GM18517 (cell line): ENCODE measurements around the gene NPHP4.
"Not testable (repeated sequence)": the region's sequence is repeated elsewhere in the genome, so short reads cannot be mapped to it uniquely, and the experiment has no call there.

Experiments
- ATAC-seq: cut with Tn5 transposase; IDR thresholded peaks from one replicate; pipeline ENCODE4 v1.9.1; 2021; ENCODE audit warnings: mild to moderate bottlenecking, moderate library complexity; ENCODE audit not compliant: unreplicated experiment

The NPHP4 gene

DNA sequence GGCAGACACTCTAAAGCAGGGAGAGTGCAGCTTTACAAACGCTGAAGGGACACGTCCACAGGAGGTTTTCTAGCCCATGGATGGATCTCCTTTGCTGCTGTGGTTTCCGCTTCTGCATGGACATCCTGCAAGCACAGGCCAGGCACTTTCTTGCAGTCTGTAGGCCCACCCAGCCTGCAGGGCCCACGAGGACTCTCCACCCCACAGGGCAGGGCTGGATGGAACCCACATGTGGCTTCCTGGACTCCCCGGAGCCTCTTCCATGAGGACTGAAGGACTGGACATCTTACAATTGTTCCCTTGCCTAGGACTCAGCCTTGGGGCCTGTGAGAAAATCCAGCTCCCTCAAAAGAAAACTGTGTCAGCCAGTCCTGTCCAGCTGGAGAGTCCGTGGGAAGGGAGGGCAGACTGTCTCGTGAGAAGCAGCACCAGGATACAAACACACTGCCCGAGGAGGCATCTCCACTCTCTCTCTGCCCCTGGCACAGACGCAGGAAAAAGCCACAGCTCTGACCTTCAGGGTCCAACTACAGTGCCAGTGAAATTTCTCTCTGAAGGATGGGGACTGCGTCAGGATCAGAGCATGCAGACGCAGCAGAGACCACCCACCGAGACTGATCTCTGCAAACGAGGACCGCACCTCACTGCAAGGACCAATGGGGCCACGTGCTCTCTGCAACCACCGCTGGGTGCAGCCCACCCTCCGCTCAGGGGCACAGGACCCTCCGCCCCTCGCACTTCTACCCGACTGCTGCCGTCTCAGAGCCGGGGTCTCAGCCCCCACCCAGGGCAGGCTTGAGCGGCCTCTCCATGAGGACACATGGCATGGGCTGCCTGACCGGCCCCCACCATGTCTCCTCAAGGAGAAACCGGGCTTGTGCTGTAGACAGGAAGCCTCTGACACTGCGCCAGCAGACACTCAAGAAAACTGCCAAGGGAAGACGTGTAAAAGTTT is 130.1 kb downstream of the NPHP4 start:
- ATAC-seq, result no peak

DNA sequence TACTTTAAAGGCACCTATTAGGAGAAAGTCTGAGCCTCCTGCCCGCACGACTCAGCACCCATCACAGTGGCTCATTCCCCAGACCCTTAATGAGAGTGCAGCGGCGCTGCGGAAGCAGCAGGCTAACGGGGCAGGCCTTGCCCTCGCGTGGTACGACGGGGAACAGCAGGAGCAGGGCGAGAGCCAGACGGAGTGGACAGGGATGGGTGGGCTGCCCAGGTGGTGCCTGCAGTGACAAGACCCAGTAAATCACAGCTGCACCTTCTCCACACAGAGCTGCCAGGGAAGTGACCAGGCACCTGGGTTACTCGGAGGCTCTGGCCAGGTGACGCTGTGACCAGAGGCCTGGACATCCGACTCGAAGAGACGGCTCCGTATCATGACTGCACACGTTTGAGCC is 131.9 kb downstream of the NPHP4 start:
- ATAC-seq, result no peak

DNA sequence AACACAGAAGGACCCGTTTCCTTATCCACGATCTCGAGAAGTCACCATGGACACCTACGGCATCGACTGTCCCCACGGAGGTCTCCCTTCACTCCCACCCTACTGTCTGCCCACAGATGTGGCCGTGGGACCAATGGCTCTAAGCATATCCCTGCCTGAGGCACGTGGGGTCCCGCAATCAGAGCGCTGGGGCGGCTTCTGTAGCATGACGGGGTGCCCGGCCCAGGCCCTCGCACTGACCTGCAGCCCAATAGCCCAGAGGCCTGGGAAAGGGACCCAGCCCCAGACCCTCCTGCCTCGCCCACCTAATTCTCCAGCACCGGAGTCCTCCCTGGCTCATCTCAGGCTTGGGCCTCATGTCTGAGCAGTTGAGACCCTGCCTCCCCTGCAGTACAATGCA is 132.5 kb downstream of the NPHP4 start:
- no peak for ATAC-seq

DNA sequence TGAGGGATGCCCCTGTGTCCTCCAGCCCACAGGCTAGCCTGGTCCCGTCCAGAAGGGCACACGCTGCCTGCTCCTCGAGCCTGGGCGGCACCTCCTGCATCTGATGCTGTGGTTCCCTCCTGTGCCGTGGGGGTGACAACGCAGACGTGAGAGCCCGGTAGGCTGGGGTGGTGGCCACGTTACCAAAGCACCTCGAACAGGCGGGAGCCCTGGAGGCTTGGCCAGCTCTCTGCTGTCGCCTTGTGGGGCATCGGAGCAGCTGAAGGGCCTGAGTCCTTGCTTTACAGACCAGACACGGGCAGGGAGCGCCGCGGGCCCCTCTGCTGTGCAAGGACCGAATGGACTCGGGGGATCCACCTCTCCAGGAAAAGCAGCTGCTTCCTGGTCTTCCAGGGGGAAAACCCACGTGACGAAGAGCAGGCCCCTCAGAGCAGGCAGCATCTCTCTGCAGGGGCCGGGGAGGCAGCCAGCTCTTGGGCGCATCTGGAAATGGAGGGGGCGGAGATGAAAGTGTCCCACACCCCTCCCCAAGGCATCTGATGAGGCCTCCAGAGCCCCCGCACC is 133.3 kb downstream of the NPHP4 start:
- ATAC-seq, result no peak

DNA sequence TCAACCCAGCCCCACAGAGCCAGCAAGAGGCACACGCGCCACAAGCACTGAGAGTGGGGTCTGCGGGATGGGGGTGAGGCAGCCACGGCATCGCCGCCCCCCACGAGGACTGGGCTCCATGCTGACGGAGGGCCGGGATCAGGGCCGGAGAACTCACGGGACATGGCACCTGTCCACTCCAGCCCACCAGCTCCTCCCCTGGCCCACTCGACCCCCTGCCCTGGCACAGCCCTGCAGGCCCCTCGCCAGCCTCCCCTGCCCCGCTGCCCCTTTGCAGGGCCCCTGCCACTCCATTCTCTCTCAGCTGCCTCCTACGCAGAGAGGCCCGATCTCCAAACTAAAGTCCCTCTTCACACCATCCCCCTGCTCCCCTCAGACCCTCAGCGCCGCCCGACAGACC is 134.0 kb downstream of the NPHP4 start:
- ATAC-seq, result no peak

DNA sequence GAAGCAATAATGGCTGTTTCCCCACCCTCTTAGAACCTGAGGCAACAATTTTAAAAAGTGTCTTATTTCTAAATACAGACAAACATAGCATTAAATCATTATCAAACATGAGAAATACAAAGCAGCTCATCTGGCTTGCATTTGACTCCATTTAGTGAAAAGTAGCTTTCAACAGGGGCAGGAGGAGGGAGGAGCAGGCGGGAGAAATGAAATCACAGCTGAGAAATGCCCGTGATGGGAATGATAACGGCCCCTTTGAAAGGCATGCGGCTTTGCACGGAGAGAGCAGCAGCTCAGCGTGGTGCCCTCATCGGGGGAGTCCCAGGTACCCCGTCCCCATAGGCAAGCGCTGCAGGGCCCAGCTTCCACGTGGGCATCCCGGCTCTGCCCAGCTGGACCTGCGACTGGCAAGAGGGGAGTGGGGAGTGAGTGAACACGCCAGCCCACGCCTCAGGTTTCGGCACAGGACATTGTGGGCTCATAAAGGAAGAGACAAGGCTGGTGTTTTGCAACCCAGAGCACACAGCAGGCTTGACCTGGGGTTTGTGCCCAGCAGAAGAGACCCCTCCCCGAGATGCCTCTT is 134.6 kb downstream of the NPHP4 start:
- no peak for ATAC-seq

DNA sequence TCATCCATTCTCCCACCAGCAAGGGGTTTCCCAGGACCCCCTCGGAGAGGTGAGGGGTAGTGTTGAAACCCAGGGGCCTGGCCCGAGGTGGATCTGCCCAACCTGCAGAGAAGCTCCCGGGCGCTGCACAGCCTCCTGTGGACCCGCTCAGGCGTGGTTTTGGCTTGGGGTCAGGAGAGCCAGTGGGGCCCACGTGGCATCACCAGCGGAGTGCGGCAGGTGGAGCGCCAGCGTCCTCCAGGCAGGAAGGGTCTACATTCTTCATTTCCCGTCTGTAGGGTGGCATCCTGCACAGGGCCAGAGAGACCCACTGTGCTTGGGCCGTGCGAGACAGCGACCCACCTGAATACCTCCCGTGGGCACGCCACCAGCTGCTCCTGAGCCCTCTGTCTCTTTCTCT is 135.2 kb downstream of the NPHP4 start:
- no peak for ATAC-seq

DNA sequence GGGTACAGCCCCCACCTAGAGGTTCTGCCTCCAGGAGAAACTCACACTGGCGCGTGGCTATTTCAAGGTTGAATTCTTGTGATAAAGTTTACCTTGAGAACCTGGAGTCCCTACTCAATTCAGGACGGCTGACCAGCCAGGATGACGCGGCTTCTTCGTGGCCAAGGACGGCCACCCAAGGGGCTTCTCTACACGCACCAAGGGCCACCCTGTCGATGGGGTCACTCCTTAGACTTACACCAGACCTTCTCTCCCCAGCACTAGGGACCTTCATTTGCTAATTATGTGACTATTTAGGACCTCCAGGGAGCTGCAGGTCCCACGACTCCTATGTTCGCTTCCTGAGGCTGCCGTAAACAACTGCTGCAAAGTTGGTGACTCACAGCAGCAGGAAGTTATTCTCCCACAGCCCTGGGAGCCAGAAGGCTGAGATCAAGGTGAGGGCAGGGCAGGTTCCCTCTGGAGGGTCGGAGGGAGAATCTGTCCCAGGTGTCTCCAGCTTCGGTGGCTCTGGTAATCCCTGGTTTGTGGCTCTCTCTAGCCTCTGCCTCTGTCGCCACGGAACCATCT is 135.9 kb downstream of the NPHP4 start:
- ATAC-seq, result no peak

DNA sequence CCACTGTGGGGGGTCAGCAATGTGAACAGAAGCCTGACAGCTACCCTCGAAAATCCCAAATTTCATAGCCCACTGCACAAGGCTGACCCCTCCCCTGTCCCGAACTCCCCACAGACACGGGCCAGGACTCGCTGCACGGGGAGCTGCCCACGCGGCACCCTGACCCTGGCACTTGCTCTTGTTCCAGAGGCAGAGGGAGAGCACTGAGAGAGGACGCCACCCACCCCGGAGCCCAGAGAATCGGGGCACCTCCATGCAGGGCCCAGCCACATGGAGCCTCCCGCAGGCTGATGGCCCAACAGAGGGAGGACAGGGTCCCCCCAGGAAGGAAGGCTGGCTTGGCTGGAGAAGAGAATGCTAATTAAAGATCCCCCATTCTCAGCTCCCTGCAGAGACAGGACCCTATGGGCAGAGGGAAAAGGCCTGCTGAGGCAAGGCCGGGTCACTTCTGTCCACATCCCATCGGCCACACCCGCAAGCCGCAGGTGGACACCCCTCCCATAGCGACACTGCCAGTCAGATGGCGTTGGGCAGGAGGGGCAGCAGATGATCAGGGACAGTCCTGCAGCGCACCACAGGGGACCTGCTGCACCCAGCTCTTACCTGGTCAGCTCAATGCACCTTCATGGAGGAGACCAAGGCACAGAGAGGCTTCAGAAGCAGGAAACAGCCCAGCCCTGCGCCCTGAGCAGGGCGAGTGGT is 136.9 kb downstream of the NPHP4 start:
- ATAC-seq, result no peak

DNA sequence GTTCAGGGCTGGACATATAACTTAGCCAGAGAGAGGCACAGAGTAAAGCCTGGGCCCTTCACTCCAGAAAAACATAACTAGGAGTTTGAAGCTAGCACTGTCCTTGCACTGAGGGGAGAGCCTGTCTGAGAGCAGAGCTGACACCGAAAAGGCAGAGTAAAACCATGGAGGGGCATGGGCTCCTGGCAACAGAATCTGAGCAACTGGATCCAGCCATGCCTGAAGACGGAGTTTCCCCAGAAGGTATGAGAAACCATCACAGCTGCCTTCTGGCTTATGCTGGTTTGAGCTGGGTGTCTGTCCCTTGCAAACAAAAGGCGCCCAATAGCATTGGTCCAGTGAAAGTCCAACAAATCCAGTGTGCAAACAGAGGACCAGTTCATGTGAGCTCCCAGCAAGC is 137.5 kb downstream of the NPHP4 start:
- no peak for ATAC-seq

DNA sequence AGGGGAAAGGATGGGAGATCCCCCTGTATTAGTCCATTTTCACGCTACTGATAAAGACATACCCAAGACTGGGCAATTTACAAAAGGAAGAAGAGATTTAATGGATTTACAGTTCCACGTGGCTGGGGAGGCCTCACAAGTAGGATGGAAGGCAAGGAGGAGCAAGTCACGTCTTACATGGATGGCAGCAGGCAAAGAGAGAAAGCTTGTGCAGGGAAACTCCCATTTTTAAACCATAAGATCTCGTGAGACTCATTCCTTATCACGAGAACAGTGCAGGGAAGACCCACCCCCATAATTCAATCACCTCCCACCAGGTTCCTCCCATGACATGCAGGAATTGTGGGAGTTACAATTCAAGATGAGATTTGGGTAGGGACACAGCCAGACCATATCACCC is 138.4 kb downstream of the NPHP4 start:
- ATAC-seq, result not testable (repeated sequence)

DNA sequence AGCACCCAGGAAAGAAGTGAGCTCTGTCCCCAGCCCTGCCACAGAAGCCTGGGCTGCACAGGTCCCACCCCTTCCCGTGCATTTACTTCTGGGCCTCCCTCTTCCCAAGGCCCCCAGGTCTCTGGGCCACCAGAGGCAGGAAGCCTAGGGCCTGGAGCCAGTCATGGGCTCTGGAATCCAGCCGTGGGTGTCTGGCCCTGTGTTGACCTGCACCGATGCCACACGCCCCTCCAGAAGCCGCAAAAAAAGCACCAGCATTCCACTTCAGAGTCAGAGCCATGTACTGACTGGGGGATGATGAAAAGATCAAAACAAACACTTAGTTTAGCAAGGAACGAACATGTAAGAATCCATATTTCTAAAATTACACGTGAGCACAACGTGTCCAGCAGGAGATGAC is 141.7 kb downstream of the NPHP4 start:
- no peak for ATAC-seq

DNA sequence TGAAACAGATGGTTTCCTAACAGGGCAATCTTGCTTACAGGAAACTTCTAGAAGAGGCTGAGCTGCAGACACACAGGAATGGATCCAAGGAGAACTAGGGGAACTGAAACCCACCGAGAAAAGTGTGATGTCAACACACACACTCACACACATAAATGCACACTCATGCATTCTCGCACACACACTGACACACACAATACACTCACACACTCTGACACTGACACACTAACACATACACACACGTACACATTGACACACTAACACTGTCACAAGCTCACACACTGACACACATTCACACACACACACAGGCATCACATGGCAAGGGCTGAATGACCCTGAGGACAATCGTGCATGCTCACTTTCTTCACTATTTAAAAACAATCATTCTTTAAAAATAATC is 142.7 kb downstream of the NPHP4 start:
- no peak for ATAC-seq

DNA sequence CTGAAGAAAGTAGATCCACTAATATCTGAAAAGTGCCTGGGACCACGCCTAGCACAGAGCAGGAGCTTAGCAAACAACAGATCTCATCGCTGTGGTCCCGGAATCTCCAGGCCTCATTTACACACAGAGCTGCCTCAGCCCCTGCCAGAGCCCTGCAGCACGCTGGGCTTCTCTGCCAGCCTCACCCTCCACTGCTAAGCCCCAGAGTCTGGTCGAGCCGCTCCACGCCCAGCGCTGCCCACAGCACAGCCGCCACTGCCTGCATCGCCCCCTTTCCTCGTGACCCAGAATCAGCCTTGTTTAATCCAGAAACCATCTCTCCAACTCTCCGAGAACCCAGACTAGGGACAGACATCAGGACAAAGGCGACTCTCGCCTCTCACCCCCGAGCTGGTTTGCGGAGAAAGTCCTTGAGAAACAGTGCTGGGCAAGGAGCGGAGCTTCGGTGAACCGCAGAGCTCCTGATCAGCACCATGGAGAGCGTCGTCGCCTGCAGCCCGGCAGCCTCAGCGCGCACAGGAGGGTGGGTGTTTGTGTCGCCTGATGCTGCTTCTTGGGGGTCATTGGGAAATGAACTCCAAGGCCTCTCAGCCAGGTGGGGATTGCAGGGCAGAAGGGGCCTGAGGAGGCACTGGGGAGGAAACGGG is 145.1 kb downstream of the NPHP4 start:
- ATAC-seq, result no peak

DNA sequence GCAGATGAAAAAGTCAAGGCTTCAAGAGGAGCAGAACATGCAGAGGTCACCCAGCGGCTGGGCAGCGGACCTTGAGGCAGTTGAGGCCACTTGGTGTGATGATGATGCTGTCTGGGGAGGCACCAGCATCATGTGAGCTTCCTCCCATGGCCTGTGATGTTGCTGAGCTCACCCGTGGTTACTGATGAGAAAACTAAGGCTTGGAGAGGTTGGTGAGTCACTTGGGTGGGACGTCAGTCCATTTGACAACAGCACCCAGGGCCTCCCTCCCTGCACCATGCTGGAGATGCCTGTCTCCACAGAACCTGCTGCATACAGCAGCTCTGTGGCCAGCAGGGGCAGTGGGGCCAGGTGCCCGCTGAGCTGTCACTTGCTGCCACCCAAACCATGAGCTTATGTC is 146.8 kb downstream of the NPHP4 start:
- ATAC-seq, result no peak

DNA sequence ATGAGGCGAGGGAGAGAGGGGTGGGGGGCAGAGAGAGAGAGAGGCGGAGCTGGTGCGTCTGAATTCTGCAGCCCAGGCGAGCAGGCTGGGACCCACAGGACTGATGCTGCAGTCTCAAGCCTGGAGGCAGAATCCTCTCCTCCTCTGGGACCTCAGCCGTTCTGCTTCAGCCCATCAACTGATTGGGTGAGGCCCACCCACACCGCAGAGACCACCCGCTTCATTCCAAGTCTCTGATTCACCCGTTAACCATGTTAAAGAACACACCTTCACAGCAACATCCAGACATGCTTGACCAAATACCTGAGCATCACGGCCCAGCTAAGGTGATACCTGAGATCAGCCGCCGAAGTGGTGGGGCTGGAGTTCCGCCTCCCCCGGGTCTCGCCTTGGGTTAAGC is 147.8 kb downstream of the NPHP4 start:
- no peak for ATAC-seq

DNA sequence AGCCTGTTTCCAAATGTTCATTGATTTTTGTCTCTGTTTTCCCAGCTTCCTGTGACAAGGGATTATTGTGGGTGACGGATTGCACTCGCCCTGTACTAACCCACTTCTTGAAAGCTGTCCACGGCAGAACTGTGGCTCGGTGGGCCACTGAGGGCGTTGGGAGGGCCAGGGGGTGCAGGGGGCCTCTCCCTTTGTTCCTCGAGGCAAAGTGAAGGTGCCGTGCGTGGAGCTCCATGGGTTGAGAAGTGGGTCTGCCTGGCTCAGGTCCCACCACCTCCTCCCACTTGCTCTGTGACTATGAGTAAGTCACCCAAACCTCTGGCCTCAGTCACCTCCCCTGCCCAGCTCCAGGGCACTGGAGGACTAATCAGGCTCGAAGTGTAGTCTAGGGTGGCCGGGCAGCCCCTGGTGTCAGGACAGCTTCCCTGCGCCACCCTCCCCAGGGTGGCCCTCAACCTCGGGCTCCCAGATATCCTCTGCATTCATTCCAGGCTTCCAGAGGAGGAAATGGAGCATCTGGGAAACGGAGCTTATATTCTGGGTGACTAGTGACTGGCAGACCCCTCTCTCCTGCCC is 148.6 kb downstream of the NPHP4 start:
- ATAC-seq, result no peak

DNA sequence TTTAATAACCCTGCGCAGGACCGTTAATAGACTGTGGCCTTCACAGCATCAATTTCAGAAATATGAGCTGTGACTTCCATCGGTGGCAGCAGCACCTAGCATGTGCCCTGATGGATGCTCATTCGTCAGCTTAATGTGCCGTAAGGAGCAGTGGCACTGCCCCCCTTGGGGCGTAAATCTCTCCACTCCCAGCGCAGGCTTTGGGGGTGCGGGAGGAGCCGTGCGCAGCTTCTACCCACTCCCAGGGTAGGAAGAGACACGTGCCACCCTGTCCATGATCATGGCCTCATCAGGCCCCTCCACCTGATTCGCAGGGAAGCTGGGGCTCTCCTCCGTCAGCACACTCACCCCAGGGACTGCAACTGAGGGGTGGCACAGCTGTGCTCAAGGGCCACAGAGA is 149.5 kb downstream of the NPHP4 start:
- no peak for ATAC-seq

DNA sequence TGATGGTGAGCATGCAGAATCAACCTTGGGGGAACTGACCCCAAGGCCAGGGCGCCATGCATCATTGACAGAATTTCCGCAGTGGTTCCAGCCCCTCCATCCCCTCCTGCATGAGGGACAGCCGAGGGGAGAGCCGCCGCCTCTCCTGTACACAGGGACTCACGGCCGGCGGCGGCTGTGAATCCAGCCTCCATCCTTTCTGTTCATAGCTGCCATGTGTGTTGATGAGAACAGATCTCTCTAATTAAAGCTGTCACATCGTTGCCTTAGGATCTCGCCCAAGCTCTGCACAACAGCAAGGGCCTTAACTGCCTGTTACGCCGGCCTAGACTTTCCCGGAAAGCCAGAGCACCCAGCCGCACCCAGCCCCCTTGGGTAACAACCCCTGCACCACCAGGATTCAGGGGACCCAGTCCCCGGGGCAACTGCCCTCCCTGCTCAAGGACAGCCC is 151.6 kb downstream of the NPHP4 start:
- ATAC-seq, result no peak

DNA sequence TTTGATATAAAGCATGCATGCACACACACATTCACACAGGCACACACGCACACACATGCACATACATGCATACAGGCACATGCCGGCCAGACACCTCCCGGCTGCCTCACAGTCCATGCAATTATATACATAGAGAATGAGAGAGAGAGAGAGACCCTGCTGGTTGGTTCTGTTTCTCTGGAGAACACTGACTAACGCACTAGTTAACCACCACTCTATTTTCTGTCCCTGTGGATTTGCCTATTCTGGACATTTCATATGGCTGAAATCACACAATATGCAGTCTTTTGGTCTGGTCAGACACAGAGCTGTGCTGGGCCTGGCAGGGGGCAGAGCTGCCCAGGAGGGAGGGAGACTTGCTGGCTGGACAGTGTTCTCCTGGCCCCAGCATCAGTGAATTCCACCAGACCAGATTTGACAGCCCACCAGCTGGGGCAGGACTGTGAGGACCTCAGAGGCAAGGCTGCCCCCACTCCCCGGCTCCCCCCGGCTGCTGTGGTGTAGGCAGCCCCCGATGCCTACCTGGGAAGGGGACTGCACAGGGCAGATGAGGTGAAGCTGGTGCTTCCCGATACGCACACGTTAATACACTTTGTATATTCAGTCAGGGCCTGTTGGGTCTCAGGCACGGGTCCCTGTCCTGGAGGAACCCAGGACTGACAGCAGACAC is 152.2 kb downstream of the NPHP4 start:
- no peak for ATAC-seq
